ENCODE measurements around the gene ZBTB20. TPM values are rescaled to one million over a fixed set of nuclear protein-coding genes. Genes with fewer than 3 reads are reported as not detected.

The ZBTB20 gene
- total RNA-seq, 1 donor from 2014 or later: 62.0 TPM

GRCh38 chr3:114632757-114633424, 514.2 kb downstream of the ZBTB20 start:
- Histone ChIP-seq H3K9me3 (replicated peaks) (peaks cover 24% of the 10 kb centered on the region), H3K4me3 (no peak overlapping the region), H3K27ac (replicated peaks) (no peak overlapping the region), H3K4me1 (peaks cover 34% of the 10 kb centered on the region), H3K27me3 (ENCODE audit: low read depth) (no peaks in the 10 kb centered on the region), H3K36me3 (peaks cover 9% of the 10 kb centered on the region)
- intact Hi-C loops (cut with micrococcal nuclease): no loop called here
- no peak for DNase-seq
- TF ChIP-seq CTCF (IDR thresholded peaks at IDR 0.05; ENCODE audit: borderline replicate concordance): no peak

- no peak for TF ChIP-seq CTCF (IDR thresholded peaks at IDR 0.05; ENCODE audit: borderline replicate concordance)
- no peaks in the 10 kb centered on the region for H3K36me3 ChIP-seq
- H3K9me3 ChIP-seq (replicated peaks): no peaks in the 10 kb centered on the region
- peaks cover 72% of the 10 kb centered on the region for H3K4me1 ChIP-seq
- intact Hi-C loops (cut with micrococcal nuclease): loop anchor here (10.0 kb wide), 1 partner anchor 173 kb away; no protein-coding TSS in a partner anchor
- peak; percentile 31 for DNase-seq
- peak overlapping the region; percentile 1 for H3K4me3 ChIP-seq
- H3K27me3 ChIP-seq (ENCODE audit: low read depth): no peaks in the 10 kb centered on the region
- peak overlapping the region; percentile 95 for H3K27ac ChIP-seq (replicated peaks)
Measured at GRCh38 chr3:114627770-114628169, 519.3 kb downstream of the ZBTB20 start.

DNA sequence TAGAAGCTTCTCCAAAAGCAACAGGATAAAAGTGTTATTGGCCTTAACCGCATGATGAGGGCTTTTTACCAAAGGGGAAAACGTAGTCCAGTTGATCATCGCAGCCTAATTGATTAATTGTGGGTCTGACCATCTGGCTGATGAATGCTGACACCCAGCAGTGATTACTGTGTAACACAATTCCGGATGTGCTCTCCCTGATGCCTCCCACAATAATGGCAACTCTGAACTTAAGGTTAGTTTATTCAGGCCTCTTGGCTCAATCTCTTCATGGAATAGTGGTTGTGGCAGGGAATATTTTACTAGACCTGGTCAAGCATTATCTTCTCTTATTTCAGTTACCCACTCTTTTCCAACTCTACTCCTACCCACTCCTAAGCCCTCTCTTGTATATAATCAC, 520.3 kb downstream of the ZBTB20 start:
- H3K27ac ChIP-seq (replicated peaks): peak overlapping the region; percentile 95
- no peaks in the 10 kb centered on the region for H3K27me3 ChIP-seq (ENCODE audit: low read depth)
- no peak for TF ChIP-seq CTCF (IDR thresholded peaks at IDR 0.05; ENCODE audit: borderline replicate concordance)
- H3K4me3 ChIP-seq: no peak overlapping the region
- no peaks in the 10 kb centered on the region for H3K36me3 ChIP-seq
- DNase-seq: no peak
- intact Hi-C loops (cut with micrococcal nuclease): loop anchor here (10.0 kb wide), 1 partner anchor 172 kb away; no protein-coding TSS in a partner anchor
- peaks cover 79% of the 10 kb centered on the region for H3K4me1 ChIP-seq
- H3K9me3 ChIP-seq (replicated peaks): no peaks in the 10 kb centered on the region

DNA sequence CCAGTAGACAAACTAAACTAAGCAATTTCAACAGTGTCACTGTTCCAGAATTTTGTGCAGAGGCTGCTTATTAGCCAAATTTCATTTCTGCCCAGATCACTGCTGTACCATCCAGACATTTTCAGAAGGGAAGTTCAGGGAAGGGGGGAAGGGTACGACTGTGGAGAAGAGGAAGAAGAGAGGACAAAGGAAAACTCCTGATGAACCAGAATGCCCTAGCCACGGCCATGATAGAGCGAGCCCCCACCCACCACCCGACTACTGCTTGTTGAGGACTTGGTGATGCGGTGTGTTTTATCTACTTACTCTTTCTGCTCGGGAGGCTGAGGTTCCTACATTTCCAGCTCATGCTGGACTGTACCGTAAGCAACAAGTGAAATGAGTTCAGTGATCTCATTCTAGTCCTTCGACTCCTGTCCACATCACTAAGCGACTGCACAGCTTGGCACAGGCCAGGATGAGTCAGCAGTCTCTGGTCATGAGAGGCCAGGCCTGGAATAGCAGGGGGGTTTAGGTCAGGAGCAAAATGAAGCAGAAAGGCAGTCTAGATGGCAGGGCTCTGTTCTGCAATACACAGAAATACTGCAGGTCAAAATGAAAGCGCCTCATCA, 522.4 kb downstream of the ZBTB20 start:
- Histone ChIP-seq H3K9me3 (replicated peaks) (no peaks in the 10 kb centered on the region), H3K4me3 (peak overlapping the region; percentile 68), H3K27me3 (ENCODE audit: low read depth) (no peaks in the 10 kb centered on the region), H3K27ac (replicated peaks) (peak overlapping the region; percentile 95), H3K36me3 (no peaks in the 10 kb centered on the region), H3K4me1 (peaks cover 90% of the 10 kb centered on the region)
- intact Hi-C loops (cut with micrococcal nuclease): loop anchor here (10.0 kb wide), 1 partner anchor 170 kb away; no protein-coding TSS in a partner anchor
- DNase-seq: peak; percentile 92
- no peak for TF ChIP-seq CTCF (IDR thresholded peaks at IDR 0.05; ENCODE audit: borderline replicate concordance)

DNA sequence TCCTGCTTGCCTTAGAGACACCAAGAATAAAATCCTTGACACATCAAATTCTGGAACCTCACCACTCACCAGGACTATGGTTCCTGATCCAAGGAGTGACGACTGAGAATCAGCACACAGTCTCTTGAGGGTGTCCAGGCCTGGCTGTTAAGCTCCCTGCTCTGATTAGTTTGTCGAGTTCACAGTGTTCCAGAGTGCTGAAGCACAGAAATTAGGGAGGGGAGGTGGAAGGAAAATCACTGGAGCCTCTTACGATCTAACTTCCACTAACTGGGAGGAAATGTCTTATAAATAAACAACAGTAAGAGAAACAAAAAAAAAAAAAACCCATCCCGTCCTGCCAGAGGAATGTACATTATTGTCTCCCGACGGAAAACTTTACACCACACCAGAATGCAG, 523.0 kb downstream of the ZBTB20 start:
- Histone ChIP-seq H3K27me3 (ENCODE audit: low read depth) (no peaks in the 10 kb centered on the region), H3K9me3 (replicated peaks) (no peaks in the 10 kb centered on the region), H3K27ac (replicated peaks) (peak overlapping the region; percentile 95), H3K4me1 (peaks cover 92% of the 10 kb centered on the region), H3K36me3 (no peaks in the 10 kb centered on the region), H3K4me3 (peak overlapping the region; percentile 68)
- intact Hi-C loops (cut with micrococcal nuclease): loop anchor here (10.0 kb wide), 1 partner anchor 169 kb away; no protein-coding TSS in a partner anchor
- TF ChIP-seq CTCF (IDR thresholded peaks at IDR 0.05; ENCODE audit: borderline replicate concordance): no peak
- peak; percentile 48 for DNase-seq
